Measurements from ENCODE around the gene FRAS1. TPM values are rescaled to one million over a fixed set of nuclear protein-coding genes. Genes with fewer than 3 reads are reported as not detected.

The FRAS1 gene

DNA sequence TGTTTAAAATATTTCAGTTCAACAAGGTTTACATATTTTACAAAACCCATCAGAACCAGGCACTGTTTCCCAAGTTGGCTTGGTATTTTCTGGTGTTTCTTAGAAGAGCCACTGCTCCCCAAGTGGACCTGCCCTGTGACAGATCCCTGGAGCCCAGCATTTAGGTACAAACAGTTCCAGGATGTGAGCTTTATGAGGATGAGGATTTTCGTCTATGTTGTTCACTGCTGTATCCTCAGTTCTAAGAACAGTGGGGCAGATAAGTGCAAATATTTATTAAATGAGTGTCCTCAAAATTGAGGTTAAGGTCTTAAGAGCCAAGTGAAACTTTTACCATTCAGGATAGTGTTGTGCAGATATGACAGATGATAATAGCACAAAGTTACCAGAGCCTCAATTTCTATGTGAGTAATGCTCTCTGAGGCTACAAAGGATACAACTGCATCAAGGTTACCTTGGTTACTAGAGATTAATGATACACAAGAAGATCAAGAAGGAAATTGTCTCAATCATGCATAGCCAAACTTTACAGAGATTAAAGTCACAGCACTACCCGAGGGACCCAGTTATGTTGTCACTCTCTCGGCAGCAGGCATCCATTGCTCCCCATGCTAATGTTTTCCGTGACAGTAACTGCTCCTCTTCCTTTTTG is 531.9 kb downstream of the FRAS1 start:
- no peaks in the 10 kb centered on the region for H3K27me3 ChIP-seq (ENCODE audit: control insufficient read depth, insufficient read depth, low read length)
- H3K4me3 ChIP-seq (ENCODE audit: low read length), result no peak overlapping the region
- no peaks in the 10 kb centered on the region for H3K9me3 ChIP-seq (replicated peaks; ENCODE audit: low read length)
- peaks cover 5% of the 10 kb centered on the region for H3K4me1 ChIP-seq (ENCODE audit: control insufficient read depth, insufficient read depth, low read length)
- no peak overlapping the region for H3K4me2 ChIP-seq (ENCODE audit: low read length)
- H3K36me3 ChIP-seq (ENCODE audit: insufficient read depth, low read length), result no peaks in the 10 kb centered on the region
- no peak overlapping the region for H3K9ac ChIP-seq (ENCODE audit: low read depth, low read length)

- Histone ChIP-seq H3K4me2 (ENCODE audit: low read length) (no peak overlapping the region), H3K4me1 (ENCODE audit: control insufficient read depth, insufficient read depth, low read length) (peaks cover 5% of the 10 kb centered on the region), H3K36me3 (ENCODE audit: insufficient read depth, low read length) (no peaks in the 10 kb centered on the region), H3K9ac (ENCODE audit: low read depth, low read length) (no peak overlapping the region), H3K9me3 (replicated peaks; ENCODE audit: low read length) (no peaks in the 10 kb centered on the region), H3K4me3 (ENCODE audit: low read length) (no peak overlapping the region), H3K27me3 (ENCODE audit: control insufficient read depth, insufficient read depth, low read length) (no peaks in the 10 kb centered on the region)
Observed at GRCh38 chr4:78591404-78591803, 534.3 kb downstream of the FRAS1 start.

- H3K9me3 ChIP-seq (replicated peaks; ENCODE audit: low read length), result no peaks in the 10 kb centered on the region
- H3K27me3 ChIP-seq (ENCODE audit: control insufficient read depth, insufficient read depth, low read length), result no peaks in the 10 kb centered on the region
- H3K4me3 ChIP-seq (ENCODE audit: low read length), result no peak overlapping the region
- H3K36me3 ChIP-seq (ENCODE audit: insufficient read depth, low read length), result no peaks in the 10 kb centered on the region
- no peak overlapping the region for H3K9ac ChIP-seq (ENCODE audit: low read depth, low read length)
- no peak overlapping the region for H3K4me2 ChIP-seq (ENCODE audit: low read length)
- H3K4me1 ChIP-seq (ENCODE audit: control insufficient read depth, insufficient read depth, low read length), result peaks cover 5% of the 10 kb centered on the region
Observed at GRCh38 chr4:78592088-78592783, 535.1 kb downstream of the FRAS1 start.

Small RNA genes within 50 kb of the gene (small RNA-seq; reads per million reads assigned to genes)
- gene AC114801.3, result not detected

All from skeletal muscle satellite cell (primary cell).